SKM-1 treated with dmso at 0.1 percent for 144 hours (cell line): ENCODE data around the gene YJU2.
"Not testable (repeated sequence)": the region's sequence is repeated elsewhere in the genome, so short reads cannot be mapped to it uniquely, and the experiment has no call there.

Source experiments
- DNase-seq: peaks from one replicate; lab custom pipeline; 2025; ENCODE audit not compliant: unreplicated experiment; lab: John Stamatoyannopoulos, UW

YJU2 gene

GRCh38 chr19:4228765-4229178 is 18.1 kb upstream of the YJU2 start:
- no peak for DNase-seq

GRCh38 chr19:4229179-4229931 is 17.5 kb upstream of the YJU2 start, which contains the start of gene EBI3:
Gene EBI3, plus strand, starts transcription at chr19:4229523. Its CDS starts 28 bp downstream, at chr19:4229551.
- DNase-seq, result no peak

- not testable (repeated sequence) for DNase-seq
Measured at GRCh38 chr19:4230237-4230636, 16.6 kb upstream of the YJU2 start.

- DNase-seq, result not testable (repeated sequence)
Measured at GRCh38 chr19:4231521-4231920, 15.4 kb upstream of the YJU2 start.

GRCh38 chr19:4232139-4232538 is 14.7 kb upstream of the YJU2 start:
- not testable (repeated sequence) for DNase-seq

- DNase-seq, result no peak
Measured at GRCh38 chr19:4232614-4233281, 14.1 kb upstream of the YJU2 start.

- no peak for DNase-seq
Measured at GRCh38 chr19:4233282-4233853, 13.5 kb upstream of the YJU2 start.

GRCh38 chr19:4234142-4234861 is 12.6 kb upstream of the YJU2 start:
- no peak for DNase-seq

GRCh38 chr19:4234862-4235201 is 12.0 kb upstream of the YJU2 start:
- DNase-seq, result no peak

GRCh38 chr19:4237510-4237909 is 9.4 kb upstream of the YJU2 start:
- not testable (repeated sequence) for DNase-seq

- DNase-seq, result no peak
Measured at GRCh38 chr19:4238831-4239230, 8.0 kb upstream of the YJU2 start.

GRCh38 chr19:4241824-4242430 is 5.0 kb upstream of the YJU2 start:
- DNase-seq, result no peak

GRCh38 chr19:4245938-4246337 is 942 bp upstream of the YJU2 start:
- not testable (repeated sequence) for DNase-seq

- no peak for DNase-seq
Measured at GRCh38 chr19:4256563-4256962, 9.7 kb downstream of the YJU2 start.

GRCh38 chr19:4257025-4257424 is 10.1 kb downstream of the YJU2 start:
- no peak for DNase-seq

- DNase-seq, result no peak
Measured at GRCh38 chr19:4258181-4258580, 11.3 kb downstream of the YJU2 start.

- DNase-seq, result peak; percentile 24
Measured at GRCh38 chr19:4260613-4261191, 13.8 kb downstream of the YJU2 start.

- no peak for DNase-seq
Measured at GRCh38 chr19:4264812-4265211, 17.9 kb downstream of the YJU2 start.

GRCh38 chr19:4266253-4267000 is 19.5 kb downstream of the YJU2 start:
- DNase-seq, result no peak
